Measurements from ENCODE around the gene ETV6.
A peak's percentile ranks its signal among the peaks of the same experiment; 100 is the strongest.

ETV6 gene

GRCh38 chr12:11821386-11822080 lies 172.1 kb downstream of the ETV6 start:
- Histone ChIP-seq H3K27me3 (ENCODE audit: insufficient read depth, low read length, poor library complexity) (no peaks in the 10 kb centered on the region), H3K4me3 (ENCODE audit: low read depth in 1 of 2, low read length in 2 of 2) (no peak overlapping the region), H3K4me1 (ENCODE audit: insufficient read depth, low read length) (peaks cover 47% of the 10 kb centered on the region), H3K9ac (ENCODE audit: low read depth, low read length) (no peak overlapping the region), H3K36me3 (ENCODE audit: insufficient read depth, low read length) (peaks cover 56% of the 10 kb centered on the region), H3K79me2 (ENCODE audit: insufficient read depth, low read length) (peaks cover 82% of the 10 kb centered on the region), H3K27ac (ENCODE audit: low read length) (peak overlapping the region; percentile 44), H4K20me1 (ENCODE audit: insufficient read depth, low read length) (no peaks in the 10 kb centered on the region), H3K9me3 (ENCODE audit: insufficient read depth, low read length, severe bottlenecking) (no peaks in the 10 kb centered on the region), H2AFZ (ENCODE audit: low read depth, low read length) (no peak overlapping the region), H3K4me2 (ENCODE audit: insufficient read depth, low read length) (no peak overlapping the region)
- ATAC-seq (ENCODE audit: insufficient read depth, low read depth) (no peak), DNase-seq (no peak)
- no peak for TF ChIP-seq CTCF (IDR thresholded peaks at IDR 0.05; ENCODE audit: borderline replicate concordance, extremely low read depth, low read length, poor library complexity, severe bottlenecking)

- Histone ChIP-seq H2AFZ (ENCODE audit: low read depth, low read length) (no peak overlapping the region), H3K79me2 (ENCODE audit: insufficient read depth, low read length) (peaks cover 81% of the 10 kb centered on the region), H3K9me3 (ENCODE audit: insufficient read depth, low read length, severe bottlenecking) (no peaks in the 10 kb centered on the region), H3K27ac (ENCODE audit: low read length) (peak overlapping the region; percentile 44), H3K36me3 (ENCODE audit: insufficient read depth, low read length) (peaks cover 60% of the 10 kb centered on the region), H3K4me1 (ENCODE audit: insufficient read depth, low read length) (peaks cover 47% of the 10 kb centered on the region), H4K20me1 (ENCODE audit: insufficient read depth, low read length) (no peaks in the 10 kb centered on the region), H3K27me3 (ENCODE audit: insufficient read depth, low read length, poor library complexity) (no peaks in the 10 kb centered on the region), H3K9ac (ENCODE audit: low read depth, low read length) (no peak overlapping the region), H3K4me3 (ENCODE audit: low read depth in 1 of 2, low read length in 2 of 2) (no peak overlapping the region), H3K4me2 (ENCODE audit: insufficient read depth, low read length) (no peak overlapping the region)
- no peak for ATAC-seq (ENCODE audit: insufficient read depth, low read depth)
- TF ChIP-seq CTCF (IDR thresholded peaks at IDR 0.05; ENCODE audit: borderline replicate concordance, extremely low read depth, low read length, poor library complexity, severe bottlenecking) (no peak), EZH2 (IDR thresholded peaks at IDR 0.05; ENCODE audit: borderline replicate concordance, low read depth, low read length, severe bottlenecking) (no peak)
- no peak for DNase-seq
Observed at GRCh38 chr12:11822081-11822834, 172.8 kb downstream of the ETV6 start.

- ATAC-seq (ENCODE audit: insufficient read depth, low read depth) (no peak), DNase-seq (no peak)
- Histone ChIP-seq H3K4me1 (ENCODE audit: insufficient read depth, low read length) (peaks cover 47% of the 10 kb centered on the region), H3K79me2 (ENCODE audit: insufficient read depth, low read length) (peaks cover 79% of the 10 kb centered on the region), H3K4me3 (ENCODE audit: low read depth in 1 of 2, low read length in 2 of 2) (no peak overlapping the region), H3K27ac (ENCODE audit: low read length) (peak overlapping the region; percentile 44), H2AFZ (ENCODE audit: low read depth, low read length) (no peak overlapping the region), H3K36me3 (ENCODE audit: insufficient read depth, low read length) (peaks cover 66% of the 10 kb centered on the region), H3K4me2 (ENCODE audit: insufficient read depth, low read length) (no peak overlapping the region), H3K9me3 (ENCODE audit: insufficient read depth, low read length, severe bottlenecking) (no peaks in the 10 kb centered on the region), H3K9ac (ENCODE audit: low read depth, low read length) (no peak overlapping the region), H4K20me1 (ENCODE audit: insufficient read depth, low read length) (no peaks in the 10 kb centered on the region), H3K27me3 (ENCODE audit: insufficient read depth, low read length, poor library complexity) (no peaks in the 10 kb centered on the region)
- TF ChIP-seq CTCF (IDR thresholded peaks at IDR 0.05; ENCODE audit: borderline replicate concordance, extremely low read depth, low read length, poor library complexity, severe bottlenecking) (no peak), EZH2 (IDR thresholded peaks at IDR 0.05; ENCODE audit: borderline replicate concordance, low read depth, low read length, severe bottlenecking) (no peak)
Observed at GRCh38 chr12:11823043-11823442, 173.6 kb downstream of the ETV6 start.
